HEK293 (cell line): Measurements from ENCODE around the gene NF2.

ENCODE experiments used
- CTCF ChIA-PET: fragments of 350-600 bp; formaldehyde crosslinking; extraction: SDS; loops from one replicate; lab custom pipeline; 2021; ENCODE audit warnings: antibody characterized with exemption; lab: Yijun Ruan, JAX
- POLR2A ChIA-PET: fragments of 300-600 bp; formaldehyde crosslinking; extraction: SDS; loops from one replicate; lab custom pipeline; 2020; ENCODE audit warnings: antibody characterized with exemption, inconsistent platforms; lab: Yijun Ruan, JAX
- H3K27ac ChIP-seq: fragments of 200-500 bp; sonication (Bioruptor generic); 2 replicates; pipeline ENCODE4 v1.5.1; 2014; ENCODE audit warnings: low read depth, low read length, control low read depth, inconsistent platforms; ENCODE audit errors: extremely low read depth
- H3K36me3 ChIP-seq, 2 experiments: fragments of 200-500 bp in 1 of 2; sonication (Bioruptor generic) in 1 of 2; 1 replicate in 1 of 2; 2 replicates in 1 of 2; pipeline ENCODE4 v1.5.1; 2014 to 2017; ENCODE audit warnings: inconsistent platforms in 2 of 2, low read length in 2 of 2; ENCODE audit not compliant: control insufficient read depth in 2 of 2, insufficient read depth in 1 of 2
- H3K4me1 ChIP-seq: fragments of 200-500 bp; sonication (Bioruptor generic); 2 replicates; pipeline ENCODE4 v1.5.1; 2014; ENCODE audit warnings: mild to moderate bottlenecking, low read length, inconsistent platforms; ENCODE audit not compliant: control insufficient read depth, insufficient read depth
- H3K4me3 ChIP-seq: 2 replicates; pipeline ENCODE4 v1.5.1; 2011; ENCODE audit warnings: low read depth, mild to moderate bottlenecking, control low read depth, low read length, moderate library complexity
- H3K9me3 ChIP-seq: fragments of 200-500 bp; sonication (Bioruptor generic); 2 replicates; pipeline ENCODE4 v1.5.1; 2014; ENCODE audit warnings: low read depth, low read length, inconsistent platforms; ENCODE audit not compliant: control insufficient read depth, insufficient read depth
- HOXA7 ChIP-seq: sonication (generic); formaldehyde crosslinking; IDR thresholded peaks from 2 replicates; pipeline ENCODE4 v1.8.1; 2022; ENCODE audit warnings: missing genetic modification reagents, borderline replicate concordance
- PRDM10 ChIP-seq: fragments of 450-650 bp; formaldehyde crosslinking; IDR thresholded peaks from 2 replicates; pipeline ENCODE4 v1.5.1; 2016; ENCODE audit warnings: missing biosample characterization, missing genetic modification characterization
- SCRT1 ChIP-seq: fragments of 450-650 bp; formaldehyde crosslinking; IDR thresholded peaks from 2 replicates; pipeline ENCODE4 v1.5.1; 2016; ENCODE audit warnings: missing biosample characterization, missing genetic modification characterization, borderline replicate concordance
- SCRT2 ChIP-seq: fragments of 450-650 bp; formaldehyde crosslinking; IDR thresholded peaks from 2 replicates; pipeline ENCODE4 v1.5.1; 2016; ENCODE audit warnings: missing biosample characterization, missing genetic modification characterization
- ZBTB7A ChIP-seq: fragments of 450-650 bp; formaldehyde crosslinking; IDR thresholded peaks from 2 replicates; pipeline ENCODE4 v1.5.1; 2016; ENCODE audit warnings: low read depth, missing biosample characterization, missing genetic modification characterization
- ZNF10 ChIP-seq: fragments of 450-650 bp; formaldehyde crosslinking; IDR thresholded peaks from 2 replicates; pipeline ENCODE4 v1.5.1; 2017; ENCODE audit warnings: missing biosample characterization, missing genetic modification characterization
- ZNF114 ChIP-seq: fragments of 450-650 bp; formaldehyde crosslinking; IDR thresholded peaks from 2 replicates; pipeline ENCODE4 v1.5.0; 2017; ENCODE audit warnings: missing biosample characterization, missing genetic modification characterization
- ZNF19 ChIP-seq: fragments of 450-650 bp; formaldehyde crosslinking; IDR thresholded peaks from 2 replicates; pipeline ENCODE4; 2016; ENCODE audit warnings: missing biosample characterization, missing genetic modification characterization, low read depth
- ZNF266 ChIP-seq: fragments of 450-650 bp; formaldehyde crosslinking; IDR thresholded peaks from 2 replicates; pipeline ENCODE4 v1.5.1; 2016; ENCODE audit warnings: missing biosample characterization, missing genetic modification characterization, low read depth
- ZNF416 ChIP-seq: fragments of 450-650 bp; formaldehyde crosslinking; IDR thresholded peaks from 2 replicates; pipeline ENCODE4 v1.5.1; 2016; ENCODE audit warnings: missing biosample characterization, missing genetic modification characterization
- ZNF529 ChIP-seq: fragments of 450-650 bp; formaldehyde crosslinking; IDR thresholded peaks from 2 replicates; pipeline ENCODE4 v1.5.1; 2017; ENCODE audit warnings: missing genetic modification characterization, missing biosample characterization; ENCODE audit not compliant: insufficient replicate concordance
- ZNF785 ChIP-seq: fragments of 450-650 bp; formaldehyde crosslinking; IDR thresholded peaks from 2 replicates; pipeline ENCODE4 v1.5.1; 2016; ENCODE audit warnings: missing biosample characterization, missing genetic modification characterization
- ZSCAN16 ChIP-seq: fragments of 450-650 bp; formaldehyde crosslinking; IDR thresholded peaks from 2 replicates; pipeline ENCODE4 v1.5.1; 2016; ENCODE audit warnings: missing biosample characterization, missing genetic modification characterization
- TF ChIP-seq, protein P1 (sequence below): fragments of 450-650 bp; formaldehyde crosslinking; IDR thresholded peaks from 2 replicates; pipeline ENCODE4 v1.5.1; 2016; ENCODE audit warnings: missing biosample characterization, missing genetic modification characterization

NF2 gene

DNA sequence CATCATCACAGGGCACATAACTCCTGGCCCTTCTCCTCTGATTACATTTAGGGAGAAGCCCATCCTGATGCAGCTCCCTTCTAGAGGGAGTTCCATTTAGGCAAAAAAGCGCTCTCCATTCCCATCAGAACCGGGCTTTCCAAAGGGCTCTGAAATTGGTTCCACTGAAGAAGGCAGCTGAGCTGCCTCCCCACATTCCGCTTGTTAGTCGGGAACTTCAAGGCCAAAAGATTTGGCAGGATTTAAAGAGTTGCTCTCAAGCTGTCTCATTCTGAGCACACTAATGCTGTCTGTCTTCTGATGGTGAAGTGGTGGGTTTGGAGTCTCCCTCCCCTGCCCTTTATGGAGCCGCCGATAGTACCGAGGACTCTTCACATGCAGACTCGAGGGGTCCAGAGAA, 89.7 kb downstream of the NF2 start (continued):
- no peak for TF ChIP-seq ZNF19 (tag by site-specific recombination)
- no peak for TF ChIP-seq ZNF10

DNA sequence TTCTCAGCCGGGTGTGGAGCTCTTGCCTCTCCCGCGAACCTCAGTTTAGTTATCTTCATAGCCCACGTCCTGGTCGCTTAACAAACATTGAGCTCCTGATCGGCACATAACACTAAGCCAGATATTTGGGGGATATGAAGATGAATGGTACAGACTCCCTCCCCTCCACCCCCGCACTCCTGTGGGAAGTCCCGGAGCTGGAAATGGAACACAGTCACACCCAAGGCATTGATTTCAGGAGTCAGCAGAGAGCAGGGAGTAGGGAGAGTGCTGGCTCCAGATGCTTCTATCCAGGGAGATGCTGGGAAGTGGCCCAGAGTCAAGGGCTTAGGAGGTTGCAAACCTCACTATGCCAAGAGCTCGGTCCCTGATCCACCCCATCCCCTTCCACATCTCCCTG, 90.2 kb downstream of the NF2 start:
- Histone ChIP-seq H3K4me3 (no peak overlapping the region), H3K9me3 (no peaks in the 10 kb centered on the region), H3K36me3 (peaks cover 0 to 63% of the 10 kb centered on the region in 2 experiments; a peak in 2 of 3 replicates), H3K27ac (no peak overlapping the region), H3K4me1 (peaks cover 4% of the 10 kb centered on the region; the same call in 1 of the 2 replicates)
- CTCF ChIA-PET = interaction anchor here (0.7 to 2.4 kb wide), 3 partner anchors 68 to 395 kb away, joined by 3 to 9 read pairs (median 7); no protein-coding TSS in a partner anchor
- POLR2A ChIA-PET = no interaction called here
- peak; percentile 75 for TF ChIP-seq PRDM10
- TF ChIP-seq ZNF416 (tag by site-specific recombination) = no peak
- TF ChIP-seq ZNF19 (tag by site-specific recombination) = no peak
- TF ChIP-seq ZNF529 = no peak

DNA sequence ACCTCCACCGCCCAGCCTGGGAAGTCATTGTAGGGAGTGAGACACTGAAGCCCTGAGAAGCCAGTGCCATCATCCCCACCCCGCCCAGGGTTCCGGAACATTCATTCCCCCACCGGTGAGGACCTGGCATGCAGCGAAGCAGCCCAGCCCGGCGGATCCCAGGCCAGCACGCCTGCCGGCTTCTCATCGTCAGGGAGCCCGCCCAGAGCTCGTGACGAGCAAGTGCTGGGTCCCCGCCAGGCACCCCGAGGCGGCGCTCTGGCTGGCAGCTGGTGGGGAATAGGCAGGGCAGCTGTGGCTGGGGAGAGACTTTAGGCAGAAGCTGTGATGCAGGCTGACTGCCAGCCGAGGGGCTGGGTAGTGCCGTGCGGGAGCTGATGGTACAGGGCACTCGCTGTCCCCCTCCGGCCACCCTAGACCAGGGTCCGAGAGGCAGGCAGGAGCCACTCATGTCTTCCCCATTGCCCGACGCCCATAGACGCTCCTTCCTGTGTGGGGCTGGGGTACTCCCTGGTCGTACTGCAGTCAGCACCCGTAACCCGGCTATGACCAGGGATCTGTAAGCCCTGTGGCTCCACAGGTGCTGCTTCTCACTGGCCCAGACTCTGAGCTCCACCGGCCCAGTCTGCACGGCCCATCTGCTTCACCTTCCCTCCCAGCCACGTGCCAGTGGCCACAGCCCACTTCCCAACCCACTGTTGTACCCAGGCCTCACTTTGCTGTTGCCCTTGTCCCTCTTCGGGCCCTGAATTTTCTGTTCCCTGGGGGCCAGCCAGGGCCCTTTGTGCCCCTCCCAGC, 91.9 kb downstream of the NF2 start:
- Histone ChIP-seq H3K4me3 (no peak overlapping the region), H3K4me1 (no peaks in the 10 kb centered on the region), H3K9me3 (no peaks in the 10 kb centered on the region), H3K36me3 (peaks cover 0 to 63% of the 10 kb centered on the region in 2 experiments; a peak in 2 of 3 replicates), H3K27ac (no peak overlapping the region)
- ChIA-PET CTCF (interaction anchor here (0.7 to 1.0 kb wide), 2 partner anchors 72 to 307 kb away, joined by 3 to 4 read pairs; no protein-coding TSS in a partner anchor), POLR2A (interaction anchor here (0.5 kb wide), 1 partner anchor 42 kb away, joined by 4 read pairs; no protein-coding TSS in a partner anchor)
- TF ChIP-seq SCRT1 (tag by site-specific recombination) (0 out of 2 replicates have a peak, but pooled peaks have one; percentile 55), SCRT2 (tag by site-specific recombination) (peak; percentile 60), ZNF114 (tag by site-specific recombination) (no peak), ZNF785 (no peak)

GRCh38 chr22:29697853-29698598, 94.6 kb downstream of the NF2 start:
- CTCF ChIA-PET = interaction anchor here (0.8 kb wide), 1 partner anchor 391 kb away, joined by 3 read pairs; no protein-coding TSS in a partner anchor
- Histone ChIP-seq H3K36me3 (peaks cover 0 to 36% of the 10 kb centered on the region in 2 experiments; a peak in 2 of 3 replicates), H3K4me3 (no peak overlapping the region), H3K4me1 (peaks cover 14% of the 10 kb centered on the region), H3K9me3 (no peaks in the 10 kb centered on the region), H3K27ac (no peak overlapping the region)
- TF ChIP-seq ZBTB7A (tag by site-specific recombination) (no peak), ZSCAN16 (no peak), HOXA7 (CRISPR knock-in tag) (no peak), ZNF266 (no peak)
- TF ChIP-seq, protein P1, sequence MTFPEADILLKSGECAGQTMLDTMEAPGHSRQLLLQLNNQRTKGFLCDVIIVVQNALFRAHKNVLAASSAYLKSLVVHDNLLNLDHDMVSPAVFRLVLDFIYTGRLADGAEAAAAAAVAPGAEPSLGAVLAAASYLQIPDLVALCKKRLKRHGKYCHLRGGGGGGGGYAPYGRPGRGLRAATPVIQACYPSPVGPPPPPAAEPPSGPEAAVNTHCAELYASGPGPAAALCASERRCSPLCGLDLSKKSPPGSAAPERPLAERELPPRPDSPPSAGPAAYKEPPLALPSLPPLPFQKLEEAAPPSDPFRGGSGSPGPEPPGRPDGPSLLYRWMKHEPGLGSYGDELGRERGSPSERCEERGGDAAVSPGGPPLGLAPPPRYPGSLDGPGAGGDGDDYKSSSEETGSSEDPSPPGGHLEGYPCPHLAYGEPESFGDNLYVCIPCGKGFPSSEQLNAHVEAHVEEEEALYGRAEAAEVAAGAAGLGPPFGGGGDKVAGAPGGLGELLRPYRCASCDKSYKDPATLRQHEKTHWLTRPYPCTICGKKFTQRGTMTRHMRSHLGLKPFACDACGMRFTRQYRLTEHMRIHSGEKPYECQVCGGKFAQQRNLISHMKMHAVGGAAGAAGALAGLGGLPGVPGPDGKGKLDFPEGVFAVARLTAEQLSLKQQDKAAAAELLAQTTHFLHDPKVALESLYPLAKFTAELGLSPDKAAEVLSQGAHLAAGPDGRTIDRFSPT = no peak
- POLR2A ChIA-PET = no interaction called here
